Uterus (tissue), 4 donors: ENCODE data around the gene DENND1A. TPM values are rescaled to one million over a fixed set of nuclear protein-coding genes. Genes with fewer than 3 reads are reported as not detected.

ENCODE experiments used
- DNase-seq, 2 donors: peaks; one replicate each; pipeline ENCODE4 v3.0.0-alpha.2; 2019 to 2020
- H3K27ac ChIP-seq, 2 donors: fragments of 200-600 bp; sonication (generic); 1 replicate in 1 of 2; 2 replicates in 1 of 2; pipeline ENCODE4 v1.5.1; 2016 to 2018
- H3K27me3 ChIP-seq, 2 donors: fragments of 200-600 bp; sonication (generic); one replicate each; pipeline ENCODE4 v1.5.1; 2018 to 2019; ENCODE audit warnings: control low read depth in 1 of 2
- H3K36me3 ChIP-seq, 2 donors: fragments of 200-600 bp; sonication (generic); one replicate each; pipeline ENCODE4 v1.5.1; 2019; ENCODE audit warnings: control low read depth in 1 of 2
- H3K4me1 ChIP-seq, 2 donors: fragments of 200-600 bp; sonication (generic); one replicate each; pipeline ENCODE4 v1.5.1; 2018 to 2019; ENCODE audit warnings: control low read depth in 1 of 2
- H3K4me3 ChIP-seq, 2 donors: fragments of 200-600 bp; sonication (generic); 1 replicate in 1 of 2; 2 replicates in 1 of 2; pipeline ENCODE4 v1.5.1; 2018 to 2019; ENCODE audit warnings: mild to moderate bottlenecking in 1 of 2
- H3K9me3 ChIP-seq, 2 donors: fragments of 200-600 bp; sonication (generic); one replicate each; pipeline ENCODE4 v1.5.1; 2019; ENCODE audit warnings: control low read depth in 1 of 2
- POLR2A ChIP-seq, 2 donors: fragments of 450-650 bp; IDR thresholded peaks; one replicate each; pipeline ENCODE4 v1.6.1; 2016; ENCODE audit warnings: antibody characterized with exemption in 2 of 2, mild to moderate bottlenecking in 1 of 2, moderate library complexity in 1 of 2
- intact Hi-C: fragments of 100-400 bp; cut with DNase I; formaldehyde crosslinking; loops from one replicate; pipeline ENCODE4 v1.15.1; 2023; ENCODE audit warnings: low total_unique reads
- total RNA-seq, 4 donors: library from RNA; depleted of rRNA in 3 of 4; stranded (reverse); fragments of >200 nt in 3 of 4; gene quantifications; one replicate each; pipeline versions ENCODE4 v1.1.0 to v1.2.4, GENCODE V29; 2014 to 2023
- TF ChIP-seq, protein P1 (sequence below), 4 experiments: fragments of 200-600 bp in 2 of 4; fragments of 450-650 bp in 2 of 4; sonication (generic) in 2 of 4; IDR thresholded peaks; one replicate each; pipeline ENCODE4 v1.5.1; 2016 to 2019; ENCODE audit warnings: antibody characterized with exemption in 4 of 4, mild to moderate bottlenecking in 2 of 4, moderate library complexity in 1 of 4
- donor health status: DM: yes; HTN: yes; CAD: no.

The DENND1A gene
- total RNA-seq, 4 donors from 2014 or later: 10.8 to 34.5 (median 22.6) TPM

GRCh38 chr9:123973590-123974223 is 43.8 kb upstream of the DENND1A start:
- H3K27ac ChIP-seq: no peak overlapping the region
- H3K4me1 ChIP-seq: no peaks in the 10 kb centered on the region
- H3K36me3 ChIP-seq: no peaks in the 10 kb centered on the region
- H3K9me3 ChIP-seq: no peaks in the 10 kb centered on the region
- DNase-seq: no peak
- no peak overlapping the region for H3K4me3 ChIP-seq
- TF ChIP-seq, protein P1, sequence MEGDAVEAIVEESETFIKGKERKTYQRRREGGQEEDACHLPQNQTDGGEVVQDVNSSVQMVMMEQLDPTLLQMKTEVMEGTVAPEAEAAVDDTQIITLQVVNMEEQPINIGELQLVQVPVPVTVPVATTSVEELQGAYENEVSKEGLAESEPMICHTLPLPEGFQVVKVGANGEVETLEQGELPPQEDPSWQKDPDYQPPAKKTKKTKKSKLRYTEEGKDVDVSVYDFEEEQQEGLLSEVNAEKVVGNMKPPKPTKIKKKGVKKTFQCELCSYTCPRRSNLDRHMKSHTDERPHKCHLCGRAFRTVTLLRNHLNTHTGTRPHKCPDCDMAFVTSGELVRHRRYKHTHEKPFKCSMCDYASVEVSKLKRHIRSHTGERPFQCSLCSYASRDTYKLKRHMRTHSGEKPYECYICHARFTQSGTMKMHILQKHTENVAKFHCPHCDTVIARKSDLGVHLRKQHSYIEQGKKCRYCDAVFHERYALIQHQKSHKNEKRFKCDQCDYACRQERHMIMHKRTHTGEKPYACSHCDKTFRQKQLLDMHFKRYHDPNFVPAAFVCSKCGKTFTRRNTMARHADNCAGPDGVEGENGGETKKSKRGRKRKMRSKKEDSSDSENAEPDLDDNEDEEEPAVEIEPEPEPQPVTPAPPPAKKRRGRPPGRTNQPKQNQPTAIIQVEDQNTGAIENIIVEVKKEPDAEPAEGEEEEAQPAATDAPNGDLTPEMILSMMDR (IDR thresholded peaks at IDR 0.05): no peak
- no peak for TF ChIP-seq POLR2A (IDR thresholded peaks at IDR 0.05)
- H3K27me3 ChIP-seq: no peaks in the 10 kb centered on the region
- intact Hi-C loops: no loop called here

- Histone ChIP-seq H3K27me3 (no peaks in the 10 kb centered on the region), H3K27ac (no peak overlapping the region), H3K4me1 (no peaks in the 10 kb centered on the region), H3K36me3 (no peaks in the 10 kb centered on the region), H3K4me3 (no peak overlapping the region), H3K9me3 (no peaks in the 10 kb centered on the region)
- intact Hi-C loops: no loop called here
- DNase-seq: no peak
- TF ChIP-seq, protein P1 (IDR thresholded peaks at IDR 0.05): no peak
- no peak for TF ChIP-seq POLR2A (IDR thresholded peaks at IDR 0.05)
Measured at GRCh38 chr9:123972618-123973017, 42.7 kb upstream of the DENND1A start.

GRCh38 chr9:123967323-123967722 is 37.4 kb upstream of the DENND1A start:
- no peak overlapping the region for H3K27ac ChIP-seq
- no peaks in the 10 kb centered on the region for H3K4me1 ChIP-seq
- H3K36me3 ChIP-seq: no peaks in the 10 kb centered on the region
- no peak for DNase-seq
- intact Hi-C loops: no loop called here
- H3K9me3 ChIP-seq: no peaks in the 10 kb centered on the region
- no peak for TF ChIP-seq POLR2A (IDR thresholded peaks at IDR 0.05)
- TF ChIP-seq, protein P1 (IDR thresholded peaks at IDR 0.05): no peak
- H3K4me3 ChIP-seq: no peak overlapping the region
- no peaks in the 10 kb centered on the region for H3K27me3 ChIP-seq

DNA sequence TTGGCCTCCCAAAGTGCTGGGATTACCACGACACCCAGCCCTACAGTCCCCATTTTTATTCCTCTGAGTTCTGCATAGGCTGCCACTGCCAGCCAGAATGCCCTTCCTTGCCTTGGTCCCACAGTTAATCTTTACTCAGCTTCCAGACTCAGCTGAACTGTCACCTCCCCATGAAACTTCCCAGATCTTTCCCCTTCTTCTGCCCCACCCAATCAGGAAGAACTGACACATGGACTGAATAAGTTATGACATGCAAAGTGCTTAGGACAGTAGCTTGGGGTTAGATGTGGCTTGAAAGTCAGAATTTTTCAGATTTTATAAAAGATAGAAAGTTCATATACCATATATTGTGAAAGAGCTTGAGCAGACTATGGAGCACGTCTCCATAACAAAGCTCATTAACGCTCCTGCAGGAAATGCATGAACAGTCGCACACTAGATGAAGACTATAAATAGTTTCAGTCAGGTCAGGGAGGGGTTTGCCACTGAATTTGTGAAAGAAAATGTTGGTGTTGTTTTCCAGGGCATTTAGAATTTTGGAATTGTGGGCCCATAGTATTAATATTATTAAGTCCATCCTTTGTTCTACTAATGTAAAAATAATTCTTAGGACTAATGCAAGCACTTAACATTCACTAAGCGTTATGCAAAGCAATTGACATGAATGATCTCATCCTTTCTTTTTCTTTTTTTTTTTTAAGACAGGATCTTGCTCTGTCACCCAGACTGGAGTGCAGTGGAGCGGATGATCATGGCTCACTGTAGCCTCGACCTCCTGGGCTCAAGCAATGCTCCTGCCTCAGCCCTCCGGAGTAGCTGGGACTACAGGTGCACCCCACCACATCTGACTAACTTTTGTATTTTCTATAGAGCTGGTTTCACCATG is 36.1 kb upstream of the DENND1A start:
- Histone ChIP-seq H3K27ac (no peak overlapping the region), H3K4me1 (no peaks in the 10 kb centered on the region), H3K27me3 (no peaks in the 10 kb centered on the region), H3K4me3 (no peak overlapping the region), H3K9me3 (no peaks in the 10 kb centered on the region), H3K36me3 (no peaks in the 10 kb centered on the region)
- TF ChIP-seq POLR2A (IDR thresholded peaks at IDR 0.05): no peak
- TF ChIP-seq, protein P1 (IDR thresholded peaks at IDR 0.05): no peak
- intact Hi-C loops: no loop called here
- DNase-seq: no peak

- H3K4me1 ChIP-seq: no peaks in the 10 kb centered on the region
- no peak overlapping the region for H3K4me3 ChIP-seq
- H3K9me3 ChIP-seq: no peaks in the 10 kb centered on the region
- no peak overlapping the region for H3K27ac ChIP-seq
- TF ChIP-seq, protein P1 (IDR thresholded peaks at IDR 0.05): no peak
- TF ChIP-seq POLR2A (IDR thresholded peaks at IDR 0.05): no peak
- no peak for DNase-seq
- H3K36me3 ChIP-seq: no peaks in the 10 kb centered on the region
- H3K27me3 ChIP-seq: no peaks in the 10 kb centered on the region
- intact Hi-C loops: no loop called here
Measured at GRCh38 chr9:123964761-123965160, 34.8 kb upstream of the DENND1A start.
